Measurements from ENCODE around the gene HIVEP3.

Gene HIVEP3

GRCh38 chr1:41891199-41891896 is 27.4 kb downstream of the HIVEP3 start:
- DNase-seq: no peak

- no peak for DNase-seq
These were observed 27.9 kb downstream of the HIVEP3 start for GRCh38 chr1:41890825-41891198.

- DNase-seq: no peak
These were observed 29.0 kb downstream of the HIVEP3 start for GRCh38 chr1:41889506-41890414.

GRCh38 chr1:41888756-41889155 is 30.0 kb downstream of the HIVEP3 start:
- DNase-seq: no peak

GRCh38 chr1:41887365-41887764 is 31.4 kb downstream of the HIVEP3 start:
- no peak for DNase-seq

- DNase-seq: no peak
These were observed 34.2 kb downstream of the HIVEP3 start for GRCh38 chr1:41884256-41885230.

GRCh38 chr1:41883507-41883906 is 35.2 kb downstream of the HIVEP3 start:
- no peak for DNase-seq

- DNase-seq: no peak
These were observed 36.2 kb downstream of the HIVEP3 start for GRCh38 chr1:41882486-41882885.

- no peak for DNase-seq
These were observed 36.6 kb downstream of the HIVEP3 start for GRCh38 chr1:41882068-41882477.

GRCh38 chr1:41880950-41881885 is 37.5 kb downstream of the HIVEP3 start:
- DNase-seq: no peak

GRCh38 chr1:41880261-41880660 is 38.5 kb downstream of the HIVEP3 start:
- no peak for DNase-seq

GRCh38 chr1:41879617-41880016 is 39.1 kb downstream of the HIVEP3 start:
- no peak for DNase-seq

GRCh38 chr1:41878911-41879310 is 39.8 kb downstream of the HIVEP3 start:
- no peak for DNase-seq

- no peak for DNase-seq
These were observed 40.2 kb downstream of the HIVEP3 start for GRCh38 chr1:41878495-41878894.

GRCh38 chr1:41876576-41877445 is 41.9 kb downstream of the HIVEP3 start:
- DNase-seq: no peak

- DNase-seq: no peak
These were observed 43.2 kb downstream of the HIVEP3 start for GRCh38 chr1:41875487-41875886.

- no peak for DNase-seq
These were observed 43.8 kb downstream of the HIVEP3 start for GRCh38 chr1:41874903-41875411.

- DNase-seq: no peak
These were observed 44.5 kb downstream of the HIVEP3 start for GRCh38 chr1:41874151-41874719.

- DNase-seq: no peak
These were observed 46.6 kb downstream of the HIVEP3 start for GRCh38 chr1:41872074-41872473.

- DNase-seq: no peak
These were observed 48.6 kb downstream of the HIVEP3 start for GRCh38 chr1:41870076-41870562.

All from SIG-M5 (cell line).